ENCODE results near the gene SEC24B.

DNA sequence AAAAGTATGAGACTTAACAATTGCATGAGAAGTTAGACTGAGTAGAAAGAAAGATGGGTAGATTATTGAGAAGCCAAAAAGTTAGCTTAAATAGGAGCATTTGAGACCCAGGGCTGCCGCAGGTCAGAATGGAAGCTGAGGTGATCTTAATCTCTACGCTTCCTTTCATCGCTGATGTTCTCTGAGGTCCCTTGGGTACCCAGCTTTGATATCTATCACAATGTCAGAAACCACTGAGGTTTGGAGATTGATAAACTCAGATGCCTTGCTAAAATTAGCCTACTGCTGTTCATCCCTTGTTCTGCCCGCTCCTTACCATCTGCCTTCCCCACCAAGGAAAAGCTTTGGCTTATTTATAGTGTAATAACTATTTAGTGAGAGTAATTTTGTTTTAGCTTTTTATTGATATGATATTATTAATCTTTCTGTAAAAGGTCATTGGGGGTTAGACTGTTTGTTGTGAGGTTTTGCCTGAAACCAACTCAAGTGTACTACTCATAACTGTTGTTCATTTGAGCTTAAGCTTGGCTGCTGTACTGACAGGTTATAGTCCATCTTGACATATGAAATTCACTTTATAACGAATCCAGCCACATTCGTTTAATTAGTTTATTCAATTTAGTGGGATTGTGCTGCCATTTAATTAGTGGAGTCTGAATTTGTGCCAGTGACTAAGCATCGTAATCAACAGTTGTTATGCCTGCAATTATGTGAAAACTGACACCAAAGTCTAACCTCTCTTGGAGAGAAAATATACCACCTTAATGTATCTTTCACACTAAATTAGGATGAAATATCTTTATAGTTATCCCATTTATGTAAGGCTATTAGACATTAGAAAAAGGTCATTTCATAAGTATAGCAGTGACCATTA is 141.6 kb downstream of the SEC24B start:
- TF ChIP-seq POLR2AphosphoS5 (IDR thresholded peaks at IDR 0.05; ENCODE audit: borderline replicate concordance, low read depth, low read length) = no peak
- TF ChIP-seq EZH2 (IDR thresholded peaks at IDR 0.05) = no peak
- no peak for TF ChIP-seq FOXP2 (optimal IDR thresholded peaks at IDR 0.05; ENCODE audit: control extremely low read depth, extremely low read length, insufficient read depth)
